RPMI7951 (cell line): ENCODE data around the gene CHID1. TPM values are rescaled to one million over a fixed set of nuclear protein-coding genes. Genes with fewer than 3 reads are reported as not detected.

Experiments
- DNase-seq: peaks from one replicate; pipeline ENCODE4 v3.0.0-alpha.2; 2012; ENCODE audit warnings: low read depth
- total RNA-seq: library from RNA; depleted of rRNA; stranded (reverse); fragments of >200 nt; shearing (Covaris generic); gene quantifications from 2 replicates; pipeline ENCODE4 v1.2.3, GENCODE V29; 2014

CHID1 gene
- total RNA-seq, 1 experiment from 2014 or later, result 41.2 TPM

GRCh38 chr11:888310-889212, 22.0 kb downstream of the CHID1 start:
- no peak for DNase-seq

DNA sequence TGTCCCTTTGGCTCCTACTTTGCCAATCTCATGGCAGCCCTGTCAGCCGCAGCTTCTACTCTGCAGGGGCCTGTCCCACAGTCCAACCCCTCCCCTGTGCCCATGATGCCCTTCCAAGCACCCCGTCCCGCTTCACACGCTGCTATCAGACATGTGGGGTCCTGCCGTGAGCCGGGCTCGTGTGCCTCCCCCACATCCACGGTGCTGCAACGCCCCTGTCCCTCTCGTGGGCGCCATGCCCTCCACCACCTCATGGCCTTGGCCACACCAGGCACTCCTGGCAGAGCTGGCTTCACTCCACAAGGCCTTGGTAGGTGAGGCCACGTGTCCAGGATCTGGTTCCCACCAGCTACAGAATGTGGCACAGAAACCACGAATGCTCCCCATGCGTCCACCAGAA, 23.0 kb downstream of the CHID1 start:
- DNase-seq, result no peak

DNA sequence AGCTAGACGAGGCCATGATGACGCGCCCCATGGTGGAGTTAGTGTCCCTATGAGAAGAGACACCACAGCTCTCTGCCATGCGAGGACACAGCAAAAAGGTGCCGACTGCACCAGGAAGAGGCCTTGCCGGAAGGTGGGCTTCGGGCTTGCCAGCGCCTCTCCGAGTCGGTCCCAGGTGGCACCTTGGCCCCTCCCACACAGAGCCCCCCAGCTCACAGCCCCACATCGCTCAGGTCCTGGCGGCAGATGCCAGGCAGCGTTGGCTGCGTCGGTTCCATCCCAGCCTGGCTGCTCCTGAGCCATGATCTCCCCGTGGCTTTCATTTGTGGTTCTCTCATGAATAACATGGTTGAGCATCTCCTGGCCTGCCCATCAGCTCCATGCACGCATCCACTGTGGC, 24.0 kb downstream of the CHID1 start:
- DNase-seq, result no peak

- DNase-seq, result no peak
These were observed 26.0 kb downstream of the CHID1 start for GRCh38 chr11:884578-885070.

- DNase-seq, result no peak
These were observed 27.1 kb downstream of the CHID1 start for GRCh38 chr11:883527-883926.

DNA sequence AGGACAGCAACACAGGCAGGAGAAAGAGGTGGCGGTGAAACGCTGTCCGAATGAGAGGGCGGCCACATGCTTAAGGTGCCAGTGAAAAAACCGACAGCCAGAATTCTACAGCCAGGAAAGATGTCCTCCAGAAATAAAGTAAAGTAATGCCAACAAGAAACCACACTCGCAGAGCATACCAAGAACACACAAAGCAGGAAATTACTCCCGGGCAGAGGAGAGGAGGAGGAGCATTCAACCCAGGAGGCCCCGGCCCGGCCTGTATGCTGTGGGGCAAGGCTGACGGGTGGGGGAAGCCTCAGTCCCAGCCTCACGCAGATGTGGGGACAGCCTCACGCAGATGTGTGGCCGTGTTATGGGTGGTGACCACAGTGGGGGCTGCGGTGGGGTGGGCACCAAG, 28.0 kb downstream of the CHID1 start:
- DNase-seq, result no peak

- DNase-seq, result no peak
These were observed 30.2 kb downstream of the CHID1 start for GRCh38 chr11:880447-880846.

DNA sequence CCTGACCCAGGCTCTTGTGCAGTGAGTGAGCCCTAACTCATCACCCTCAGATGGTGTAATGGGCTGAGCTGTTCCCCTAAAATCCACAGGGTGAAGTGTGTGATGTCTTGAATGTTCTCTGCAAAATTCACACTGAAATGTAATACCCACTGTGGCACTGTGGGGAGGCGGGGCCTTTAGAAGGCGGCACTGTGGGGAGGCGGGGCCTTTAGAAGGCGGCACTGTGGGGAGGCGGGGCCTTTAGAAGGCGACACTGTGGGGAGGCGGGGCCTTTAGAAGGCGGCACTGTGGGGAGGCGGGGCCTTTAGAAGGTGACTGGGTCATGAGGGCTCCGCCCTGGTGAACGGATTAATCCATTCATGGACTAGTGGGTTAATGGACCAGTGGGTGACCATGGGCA, 33.0 kb downstream of the CHID1 start:
- no peak for DNase-seq

GRCh38 chr11:876545-876944, 34.1 kb downstream of the CHID1 start:
- DNase-seq, result peak; percentile 13

- DNase-seq, result no peak
These were observed 34.8 kb downstream of the CHID1 start for GRCh38 chr11:875769-876301.

DNA sequence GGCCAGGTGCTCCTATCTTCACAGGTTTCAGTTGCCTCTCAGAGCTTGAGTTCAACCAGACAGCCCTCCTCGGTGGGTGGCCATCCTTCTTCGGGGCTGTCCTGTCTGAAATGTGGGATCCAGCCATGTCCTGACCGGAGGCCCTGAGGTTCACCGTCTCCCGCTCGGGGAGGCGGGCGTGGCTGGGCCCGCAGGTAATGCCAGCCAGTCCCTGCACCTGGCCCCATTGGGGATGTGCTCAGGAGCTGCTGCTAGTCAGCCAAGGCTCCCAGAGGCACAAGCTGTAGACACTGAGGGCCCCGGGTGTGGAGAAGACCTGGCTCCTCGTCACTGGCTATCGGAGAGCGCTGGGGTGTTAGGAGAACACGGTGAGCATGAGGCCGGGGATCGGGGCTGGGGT, 35.4 kb downstream of the CHID1 start:
- no peak for DNase-seq

DNA sequence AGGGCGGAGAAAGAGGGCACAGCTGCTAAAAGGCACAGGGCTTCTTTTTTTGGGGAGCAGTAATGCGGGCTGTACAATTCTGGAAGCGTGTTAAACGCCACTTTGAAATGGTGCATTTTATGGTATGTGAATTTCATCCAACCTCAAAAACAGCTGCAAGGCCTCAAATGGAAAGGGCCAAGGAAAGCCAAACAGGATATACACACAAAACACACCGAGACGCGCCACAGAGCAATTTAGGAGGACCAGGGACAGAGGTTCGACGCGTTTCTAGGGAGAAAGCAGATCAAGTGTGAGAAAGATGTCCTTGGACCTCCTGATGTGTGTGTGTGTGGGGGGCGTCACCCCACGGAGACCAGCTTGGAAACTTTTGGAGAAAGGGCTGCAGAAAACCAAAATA, 36.9 kb downstream of the CHID1 start:
- DNase-seq, result no peak

DNA sequence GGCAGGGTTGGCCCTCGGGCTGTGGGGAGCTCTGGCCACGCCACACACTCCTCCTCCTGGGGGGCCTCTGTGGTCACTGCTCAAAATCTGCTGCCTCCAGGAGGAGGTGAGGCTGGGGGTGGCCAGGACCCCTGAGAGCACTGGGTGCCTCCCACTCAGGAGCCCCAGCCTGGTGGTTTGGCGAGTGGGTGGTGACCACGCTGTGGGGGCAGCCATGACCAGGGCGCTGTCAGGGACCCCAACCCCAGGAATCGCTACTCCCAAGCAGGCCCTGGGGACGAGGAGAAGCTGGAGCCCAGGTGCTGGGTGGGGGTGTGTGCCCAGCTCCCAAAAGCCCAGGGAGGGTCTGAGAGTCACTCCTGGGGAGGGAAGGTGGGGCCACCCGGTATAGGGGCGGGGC, 37.8 kb downstream of the CHID1 start:
- no peak for DNase-seq

DNA sequence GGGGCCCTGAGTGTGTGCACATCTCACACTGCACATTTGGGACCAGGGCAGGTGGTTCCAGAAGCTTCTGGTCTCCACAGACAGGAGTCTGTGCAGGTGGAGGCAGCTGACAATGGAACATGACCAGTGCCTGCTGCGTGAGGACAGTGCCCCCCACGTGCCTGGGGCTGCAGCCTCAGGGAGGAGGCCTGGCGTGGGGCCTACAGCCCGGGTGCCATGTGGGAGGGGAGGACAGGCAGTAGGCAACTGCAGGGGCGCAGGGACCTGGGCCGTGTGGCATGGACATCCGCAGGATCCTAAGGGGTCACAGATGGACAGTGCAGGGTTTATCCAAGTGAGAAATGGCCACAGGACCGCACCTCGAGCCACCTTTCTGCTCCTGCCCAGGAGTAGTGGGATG, 39.1 kb downstream of the CHID1 start:
- DNase-seq, result no peak

- DNase-seq, result no peak
These were observed 40.2 kb downstream of the CHID1 start for GRCh38 chr11:870418-870817.

GRCh38 chr11:870127-870413, 40.5 kb downstream of the CHID1 start:
- DNase-seq, result no peak

DNA sequence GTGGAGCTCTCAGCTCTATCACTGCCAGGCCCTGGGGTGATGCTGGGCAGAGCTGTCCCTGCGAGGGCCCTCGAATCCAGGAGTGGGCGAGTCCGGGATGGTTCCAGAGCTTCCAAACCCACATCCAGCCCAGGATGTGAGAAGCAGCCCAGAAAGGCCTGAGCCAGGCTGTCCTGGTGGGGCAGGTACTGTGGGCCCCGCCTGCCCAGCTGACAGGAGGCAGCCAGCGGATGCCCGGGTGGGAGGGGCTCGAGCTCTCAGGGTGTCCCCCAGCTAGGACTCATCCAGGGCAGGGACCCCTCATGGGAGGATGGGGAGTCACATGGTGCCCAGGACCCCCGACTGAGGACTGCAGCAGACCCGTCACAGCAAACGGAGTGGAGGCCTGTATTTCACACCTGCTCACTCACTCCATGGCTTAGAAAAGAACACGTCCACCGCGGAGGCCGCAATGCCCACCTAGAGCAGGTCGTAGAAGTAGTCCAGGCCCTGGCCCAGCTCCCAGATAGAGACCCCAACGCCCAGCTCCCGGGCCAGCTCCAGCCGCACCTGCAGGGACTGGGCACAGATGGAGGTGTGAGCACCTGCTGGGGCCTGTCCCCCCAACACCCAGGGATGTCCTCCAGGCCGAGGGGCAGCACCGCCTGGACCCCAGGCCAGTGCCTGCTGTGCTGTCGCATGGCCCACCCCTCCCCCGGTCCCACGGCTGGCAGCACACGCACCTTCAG, 41.0 kb downstream of the CHID1 start:
- no peak for DNase-seq

GRCh38 chr11:868802-869201, 41.8 kb downstream of the CHID1 start:
- no peak for DNase-seq

- no peak for DNase-seq
These were observed 42.2 kb downstream of the CHID1 start for GRCh38 chr11:868394-868793.

- DNase-seq, result no peak
These were observed 42.7 kb downstream of the CHID1 start for GRCh38 chr11:867856-868358.

GRCh38 chr11:866481-866880, 44.1 kb downstream of the CHID1 start:
- no peak for DNase-seq
